ENCODE measurements around the gene ADD1.

The ADD1 gene

GRCh38 chr4:2888886-2889285 is 45.2 kb downstream of the ADD1 start:
- TF ChIP-seq, protein P1, sequence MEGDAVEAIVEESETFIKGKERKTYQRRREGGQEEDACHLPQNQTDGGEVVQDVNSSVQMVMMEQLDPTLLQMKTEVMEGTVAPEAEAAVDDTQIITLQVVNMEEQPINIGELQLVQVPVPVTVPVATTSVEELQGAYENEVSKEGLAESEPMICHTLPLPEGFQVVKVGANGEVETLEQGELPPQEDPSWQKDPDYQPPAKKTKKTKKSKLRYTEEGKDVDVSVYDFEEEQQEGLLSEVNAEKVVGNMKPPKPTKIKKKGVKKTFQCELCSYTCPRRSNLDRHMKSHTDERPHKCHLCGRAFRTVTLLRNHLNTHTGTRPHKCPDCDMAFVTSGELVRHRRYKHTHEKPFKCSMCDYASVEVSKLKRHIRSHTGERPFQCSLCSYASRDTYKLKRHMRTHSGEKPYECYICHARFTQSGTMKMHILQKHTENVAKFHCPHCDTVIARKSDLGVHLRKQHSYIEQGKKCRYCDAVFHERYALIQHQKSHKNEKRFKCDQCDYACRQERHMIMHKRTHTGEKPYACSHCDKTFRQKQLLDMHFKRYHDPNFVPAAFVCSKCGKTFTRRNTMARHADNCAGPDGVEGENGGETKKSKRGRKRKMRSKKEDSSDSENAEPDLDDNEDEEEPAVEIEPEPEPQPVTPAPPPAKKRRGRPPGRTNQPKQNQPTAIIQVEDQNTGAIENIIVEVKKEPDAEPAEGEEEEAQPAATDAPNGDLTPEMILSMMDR (conservative IDR thresholded peaks at IDR 0.05; ENCODE audit: control insufficient read depth, insufficient read depth, low read depth, low read length): no peak
- DNase-seq (ENCODE audit: low read depth): no peak
- H3K4me3 ChIP-seq (ENCODE audit: control insufficient read depth, low read depth, low read length): no peak overlapping the region

DNA sequence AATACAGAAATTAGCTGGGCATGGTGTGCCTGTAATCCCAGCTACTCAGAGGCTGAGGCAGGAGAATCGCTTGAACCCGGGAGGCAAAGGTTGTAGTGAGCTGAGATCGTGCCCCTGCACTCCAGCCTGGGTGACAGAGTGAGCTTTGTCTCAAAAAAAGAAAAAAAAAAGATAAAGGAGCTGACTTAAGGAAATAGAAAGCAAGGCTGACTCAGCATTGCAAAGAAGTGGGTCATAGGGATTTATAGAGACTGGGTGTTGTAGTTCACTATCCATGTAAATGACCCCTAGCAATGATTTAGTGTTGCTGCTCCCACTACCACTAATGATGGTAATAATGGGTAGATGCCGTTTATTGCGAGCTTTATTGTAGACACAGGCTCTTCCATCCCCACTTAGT is 47.6 kb downstream of the ADD1 start:
- TF ChIP-seq, protein P1 (conservative IDR thresholded peaks at IDR 0.05; ENCODE audit: control insufficient read depth, insufficient read depth, low read depth, low read length): no peak
- H3K4me3 ChIP-seq (ENCODE audit: control insufficient read depth, low read depth, low read length): no peak overlapping the region
- peak; percentile 71 for DNase-seq (ENCODE audit: low read depth)

DNA sequence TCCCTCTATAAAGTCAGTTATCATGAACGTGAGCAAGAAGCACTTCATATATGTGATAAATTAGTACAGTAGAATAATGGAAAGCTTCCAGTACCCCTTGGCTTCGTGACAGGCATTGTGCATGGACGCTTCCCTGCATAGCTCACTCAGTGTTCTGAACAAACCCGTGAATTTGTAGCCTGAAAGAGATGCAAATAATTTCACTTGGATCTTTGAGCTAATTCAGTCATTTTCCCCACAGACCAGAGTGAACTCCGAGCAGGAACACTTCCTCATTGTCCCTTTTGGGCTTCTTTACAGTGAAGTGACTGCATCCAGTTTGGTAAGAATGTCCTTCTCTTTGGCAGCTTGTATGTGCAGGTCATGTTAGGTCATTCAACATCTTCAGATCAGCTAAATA is 50.1 kb downstream of the ADD1 start:
- TF ChIP-seq, protein P1 (conservative IDR thresholded peaks at IDR 0.05; ENCODE audit: control insufficient read depth, insufficient read depth, low read depth, low read length): no peak
- no peak for DNase-seq (ENCODE audit: low read depth)
- no peak overlapping the region for H3K4me3 ChIP-seq (ENCODE audit: control insufficient read depth, low read depth, low read length)

GRCh38 chr4:2898001-2898400 is 54.4 kb downstream of the ADD1 start:
- TF ChIP-seq, protein P1 (conservative IDR thresholded peaks at IDR 0.05; ENCODE audit: control insufficient read depth, insufficient read depth, low read depth, low read length): no peak
- no peak for DNase-seq (ENCODE audit: low read depth)
- no peak overlapping the region for H3K4me3 ChIP-seq (ENCODE audit: control insufficient read depth, low read depth, low read length)

DNA sequence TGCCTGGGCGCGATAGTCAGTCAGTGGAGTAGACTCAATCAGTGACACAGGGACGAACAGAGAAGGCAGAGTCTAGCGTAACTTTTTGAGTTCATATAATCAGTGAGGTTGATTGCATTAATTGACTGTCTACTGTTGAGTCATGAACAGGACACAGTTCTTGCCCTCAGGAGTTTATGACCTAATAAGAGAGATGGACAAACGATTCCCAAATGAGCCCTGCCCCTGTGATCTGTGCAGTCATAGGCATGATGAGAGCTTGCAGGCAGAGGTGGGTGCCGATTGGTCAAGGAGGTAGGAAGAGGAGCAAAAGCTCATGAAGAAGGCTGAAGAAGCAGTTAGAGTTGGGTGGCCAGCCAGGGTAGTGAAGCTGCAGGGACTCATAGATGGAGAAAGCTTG is 57.1 kb downstream of the ADD1 start:
- TF ChIP-seq, protein P1 (conservative IDR thresholded peaks at IDR 0.05; ENCODE audit: control insufficient read depth, insufficient read depth, low read depth, low read length): no peak
- DNase-seq (ENCODE audit: low read depth): no peak
- H3K4me3 ChIP-seq (ENCODE audit: control insufficient read depth, low read depth, low read length): no peak overlapping the region

- TF ChIP-seq, protein P1 (conservative IDR thresholded peaks at IDR 0.05; ENCODE audit: control insufficient read depth, insufficient read depth, low read depth, low read length): no peak
- DNase-seq (ENCODE audit: low read depth): no peak
- no peak overlapping the region for H3K4me3 ChIP-seq (ENCODE audit: control insufficient read depth, low read depth, low read length)
These were observed 57.5 kb downstream of the ADD1 start for GRCh38 chr4:2901186-2901585.

GRCh38 chr4:2902126-2902525 is 58.5 kb downstream of the ADD1 start:
- H3K4me3 ChIP-seq (ENCODE audit: control insufficient read depth, low read depth, low read length): no peak overlapping the region
- no peak for DNase-seq (ENCODE audit: low read depth)
- TF ChIP-seq, protein P1 (conservative IDR thresholded peaks at IDR 0.05; ENCODE audit: control insufficient read depth, insufficient read depth, low read depth, low read length): no peak

Data from fibroblast of mammary gland (primary cell).